ENCODE measurements around the gene ALK.

Gene ALK

GRCh38 chr2:29193111-29193510, 728.3 kb downstream of the ALK start:
- no peak for TF ChIP-seq CTCF (IDR thresholded peaks at IDR 0.05; ENCODE audit: insufficient read depth, low read depth, low read length, missing control alignments)
- no peak overlapping the region for H3K4me3 ChIP-seq (ENCODE audit: low read depth, low read length)
- DNase-seq (ENCODE audit: low read depth), result no peak

- DNase-seq (ENCODE audit: low read depth), result no peak
- H3K4me3 ChIP-seq (ENCODE audit: low read depth, low read length), result no peak overlapping the region
- no peak for TF ChIP-seq CTCF (IDR thresholded peaks at IDR 0.05; ENCODE audit: insufficient read depth, low read depth, low read length, missing control alignments)
Observed at GRCh38 chr2:29192526-29192925, 728.9 kb downstream of the ALK start.

- TF ChIP-seq CTCF (IDR thresholded peaks at IDR 0.05; ENCODE audit: insufficient read depth, low read depth, low read length, missing control alignments), result no peak
- H3K4me3 ChIP-seq (ENCODE audit: low read depth, low read length), result no peak overlapping the region
- DNase-seq (ENCODE audit: low read depth), result no peak
Observed at GRCh38 chr2:29191817-29192216, 729.6 kb downstream of the ALK start.

- DNase-seq (ENCODE audit: low read depth), result peak; percentile 69
- no peak overlapping the region for H3K4me3 ChIP-seq (ENCODE audit: low read depth, low read length)
- no peak for TF ChIP-seq CTCF (IDR thresholded peaks at IDR 0.05; ENCODE audit: insufficient read depth, low read depth, low read length, missing control alignments)
Observed at GRCh38 chr2:29189052-29189451, 732.3 kb downstream of the ALK start.

- H3K4me3 ChIP-seq (ENCODE audit: low read depth, low read length), result no peak overlapping the region
- TF ChIP-seq CTCF (IDR thresholded peaks at IDR 0.05; ENCODE audit: insufficient read depth, low read depth, low read length, missing control alignments), result no peak
- DNase-seq (ENCODE audit: low read depth), result no peak
Observed at GRCh38 chr2:29187926-29188325, 733.5 kb downstream of the ALK start.

GRCh38 chr2:29186817-29187216, 734.6 kb downstream of the ALK start:
- DNase-seq (ENCODE audit: low read depth), result no peak
- no peak overlapping the region for H3K4me3 ChIP-seq (ENCODE audit: low read depth, low read length)
- no peak for TF ChIP-seq CTCF (IDR thresholded peaks at IDR 0.05; ENCODE audit: insufficient read depth, low read depth, low read length, missing control alignments)

GRCh38 chr2:29184531-29184930, 736.9 kb downstream of the ALK start:
- H3K4me3 ChIP-seq (ENCODE audit: low read depth, low read length), result no peak overlapping the region
- no peak for DNase-seq (ENCODE audit: low read depth)
- no peak for TF ChIP-seq CTCF (IDR thresholded peaks at IDR 0.05; ENCODE audit: insufficient read depth, low read depth, low read length, missing control alignments)

Data from GM12865 (cell line).